Prostate gland (tissue), 2 donors: Measurements from ENCODE around the gene ILK. TPM values are rescaled to one million over a fixed set of nuclear protein-coding genes. Genes with fewer than 3 reads are reported as not detected.

Source experiments
- DNase-seq: peaks from one replicate; pipeline ENCODE4 v3.0.0-alpha.2; 2019; ENCODE audit warnings: low spot score
- H3K27ac ChIP-seq, 2 donors: fragments of 200-600 bp; sonication (generic); 2 replicates each; pipeline ENCODE4 v1.5.1; 2017 to 2019
- H3K27me3 ChIP-seq: fragments of 200-600 bp; sonication (generic); replicated peaks from 2 replicates; pipeline ENCODE4 v1.5.1; 2019; ENCODE audit not compliant: insufficient read depth
- H3K36me3 ChIP-seq, 2 donors: fragments of 200-600 bp; sonication (generic); 1 replicate in 1 of 2; 2 replicates in 1 of 2; pipeline versions ENCODE4 v1.5.1 to v1.8.1; 2017 to 2019
- H3K4me1 ChIP-seq: fragments of 200-600 bp; sonication (generic); replicated peaks from 2 replicates; pipeline ENCODE4 v1.5.1; 2019
- H3K4me3 ChIP-seq, 2 donors: fragments of 200-600 bp; sonication (generic); 2 replicates each; pipeline ENCODE4 v1.5.1; 2017 to 2019
- H3K9me3 ChIP-seq: fragments of 200-600 bp; sonication (generic); 2 replicates; pipeline ENCODE4 v1.5.1; 2017
- CTCF ChIP-seq, 4 experiments: fragments of 200-600 bp in 2 of 4; fragments of 450-650 bp in 2 of 4; sonication (generic) in 2 of 4; IDR thresholded peaks; 1 replicate in 3 of 4; 2 replicates in 1 of 4; pipeline ENCODE4 v1.5.1; 2016 to 2019; ENCODE audit warnings: antibody characterized with exemption in 4 of 4, mild to moderate bottlenecking in 2 of 4, moderate library complexity in 2 of 4
- POLR2A ChIP-seq: fragments of 450-650 bp; IDR thresholded peaks from one replicate; pipeline ENCODE4 v1.6.1; 2016; ENCODE audit warnings: antibody characterized with exemption, mild to moderate bottlenecking
- POLR2AphosphoS5 ChIP-seq: sonication (generic); formaldehyde crosslinking; IDR thresholded peaks from one replicate; pipeline ENCODE4 v1.6.1; 2017; ENCODE audit warnings: antibody characterized with exemption
- WGBS: methylation state at CpG from one replicate; pipeline ENCODE4 v1.1.5; 2018; 5-methylcytosine and 5-hydroxymethylcytosine counted together
- intact Hi-C: fragments of 100-400 bp; cut with DNase I; formaldehyde crosslinking; loops from one replicate; pipeline ENCODE4 v1.14.2; 2022
- total RNA-seq, 2 donors: library from RNA; depleted of rRNA; stranded (reverse); fragments of >200 nt; gene quantifications; one replicate each; pipeline ENCODE4 v1.1.0, GENCODE V29; 2016

Gene ILK
- total RNA-seq, 2 donors from 2014 or later, result 172 to 195 TPM

- intact Hi-C loops, result loop anchor here (5.0 kb wide), 3 partner anchors 55 to 280 kb away; partner anchors contain the start of genes ARFIP2, CAVIN3, DCHS1 and TIMM10B
- Histone ChIP-seq H3K9me3 (no peaks in the 10 kb centered on the region), H3K4me1 (peaks cover 9% of the 10 kb centered on the region), H3K27me3 (no peaks in the 10 kb centered on the region), H3K36me3 (peaks cover 7 to 22% of the 10 kb centered on the region in 2 donors), H3K27ac (peak overlapping the region in 1 of 2 donors; percentile 93), H3K4me3 (peak overlapping the region; percentile 80 to 92)
- DNase-seq, result peak; percentile 3
- 47% methylated on average over 7 of the region's 7 CpGs for WGBS
- TF ChIP-seq POLR2AphosphoS5 (no peak), CTCF (IDR thresholded peaks at IDR 0.05) (no peak), POLR2A (no peak)
These were observed 1.3 kb upstream of the ILK start for GRCh38 chr11:6602096-6602940.

GRCh38 chr11:6604081-6604626 is 580 bp downstream of the ILK start:
- peak overlapping the region; percentile 80 to 92 for H3K4me3 ChIP-seq
- intact Hi-C loops, result loop anchor here (5.0 kb wide), 3 partner anchors 53 to 282 kb away; partner anchors contain the start of genes ARFIP2, CAVIN3, DCHS1 and TIMM10B
- WGBS, result 0% methylated on average over 20 of the region's 20 CpGs
- DNase-seq, result peak; percentile 35
- TF ChIP-seq POLR2AphosphoS5, result no peak
- TF ChIP-seq POLR2A, result no peak
- peak in 2 of 4 experiments; percentile 18 to 33 for TF ChIP-seq CTCF (IDR thresholded peaks at IDR 0.05)
- H3K27me3 ChIP-seq, result no peaks in the 10 kb centered on the region
- H3K9me3 ChIP-seq, result no peaks in the 10 kb centered on the region
- H3K4me1 ChIP-seq, result peaks cover 17% of the 10 kb centered on the region
- H3K27ac ChIP-seq, result peak overlapping the region; percentile 93 to 95
- H3K36me3 ChIP-seq, result peaks cover 13 to 36% of the 10 kb centered on the region in 2 donors

GRCh38 chr11:6604790-6605189 is 1.2 kb downstream of the ILK start:
- Histone ChIP-seq H3K27me3 (no peaks in the 10 kb centered on the region), H3K4me3 (peak overlapping the region; percentile 80 to 92), H3K36me3 (peaks cover 12 to 36% of the 10 kb centered on the region in 2 donors), H3K9me3 (no peaks in the 10 kb centered on the region), H3K27ac (peak overlapping the region; percentile 93 to 95), H3K4me1 (peaks cover 17% of the 10 kb centered on the region)
- peak; percentile 1 for DNase-seq
- TF ChIP-seq POLR2AphosphoS5 (no peak), POLR2A (no peak), CTCF (IDR thresholded peaks at IDR 0.05) (no peak)
- intact Hi-C loops, result loop anchor here (5.0 kb wide), 3 partner anchors 53 to 282 kb away; partner anchors contain the start of genes ARFIP2, CAVIN3, DCHS1 and TIMM10B
- WGBS, result 23% methylated on average over 3 of the region's 3 CpGs

GRCh38 chr11:6606471-6607189 is 3.1 kb downstream of the ILK start:
- intact Hi-C loops, result no loop called here
- Histone ChIP-seq H3K27me3 (no peaks in the 10 kb centered on the region), H3K4me1 (peaks cover 24% of the 10 kb centered on the region), H3K27ac (peak overlapping the region; percentile 93 to 95), H3K4me3 (peak overlapping the region in 1 of 2 donors; percentile 6), H3K9me3 (no peaks in the 10 kb centered on the region), H3K36me3 (peaks cover 5 to 32% of the 10 kb centered on the region in 2 donors)
- TF ChIP-seq CTCF (IDR thresholded peaks at IDR 0.05), result no peak
- peak; percentile 95 for TF ChIP-seq POLR2AphosphoS5
- peak; percentile 75 for TF ChIP-seq POLR2A
- peak; percentile 86 for DNase-seq
- 13% methylated on average over 11 of the region's 11 CpGs for WGBS
